CD4-positive, CD25-positive, alpha-beta regulatory T cell (primary cell): ENCODE data around the gene MBLAC1. TPM values are rescaled to one million over a fixed set of nuclear protein-coding genes. Genes with fewer than 3 reads are reported as not detected.

Source experiments
- polyA plus RNA-seq, 4 donors: library from polyadenylated mRNA; unstranded; fragments of 300-500 nt; fragmentation: Illumina TruSeq; gene quantifications; one replicate each; pipeline ENCODE4 v1.2.3, GENCODE V29; 2021
- total RNA-seq: library from RNA; stranded (reverse); gene quantifications from one replicate; pipeline ENCODE4 v1.2.3, GENCODE V29; 2022

The MBLAC1 gene
- total and polyA plus RNA-seq, 5 donors from 2014 or later, result 1.6 to 4.0 (median 2.3) TPM

Other genes starting within 250 kb of the MBLAC1 start
- gene OR2AE1, start 249.9 kb upstream of the MBLAC1 start, total RNA-seq, result 0.99 TPM
- not detected for gene OR2AE1, start 249.9 kb upstream of the MBLAC1 start, polyA plus RNA-seq
- gene TRIM4, start 207.4 kb upstream of the MBLAC1 start, total RNA-seq, result 28.6 TPM
- 10 to 100 TPM; 21.3 to 32.6 (median 27.8) TPM for gene TRIM4, start 207.4 kb upstream of the MBLAC1 start, polyA plus RNA-seq
- 0.35 TPM for gene GJC3, start 197.3 kb upstream of the MBLAC1 start, total RNA-seq
- 1 to 10 TPM in 3 of 4 donors, under 1 TPM in 1; 1.00 to 3.0 (median 1.5) TPM for gene GJC3, start 197.3 kb upstream of the MBLAC1 start, polyA plus RNA-seq
- gene AZGP1, start 150.9 kb upstream of the MBLAC1 start, total RNA-seq, result not detected
- not detected for gene AZGP1, start 150.9 kb upstream of the MBLAC1 start, polyA plus RNA-seq
- gene ZKSCAN1, start 111.4 kb upstream of the MBLAC1 start, total RNA-seq, result 57.8 TPM
- gene ZKSCAN1, start 111.4 kb upstream of the MBLAC1 start, polyA plus RNA-seq, result 10 to 100 TPM; 21.6 to 27.7 (median 26.8) TPM
- gene ZSCAN21, start 77.2 kb upstream of the MBLAC1 start, total RNA-seq, result 6.0 TPM
- gene ZSCAN21, start 77.2 kb upstream of the MBLAC1 start, polyA plus RNA-seq, result 1 to 10 TPM; 5.1 to 9.8 (median 8.6) TPM
- 29.2 TPM for gene ZNF3, start 45.2 kb upstream of the MBLAC1 start, total RNA-seq
- gene ZNF3, start 45.2 kb upstream of the MBLAC1 start, polyA plus RNA-seq, result 10 to 100 TPM; 13.4 to 27.6 (median 20.7) TPM
- gene COPS6, start 38.0 kb upstream of the MBLAC1 start, total RNA-seq, result 74.4 TPM
- gene COPS6, start 38.0 kb upstream of the MBLAC1 start, polyA plus RNA-seq, result 100 to 1,000 TPM; 123 to 180 (median 144) TPM
- gene MCM7, start 25.6 kb upstream of the MBLAC1 start, total RNA-seq, result 82.0 TPM
- gene MCM7, start 25.6 kb upstream of the MBLAC1 start, polyA plus RNA-seq, result 10 to 100 TPM; 31.2 to 45.2 (median 35.8) TPM
- gene AP4M1, start 25.3 kb upstream of the MBLAC1 start, total RNA-seq, result 5.6 TPM
- gene AP4M1, start 25.3 kb upstream of the MBLAC1 start, polyA plus RNA-seq, result 1 to 10 TPM; 2.6 to 6.4 (median 4.3) TPM
- 47.1 TPM for gene TAF6, start 7.6 kb upstream of the MBLAC1 start, total RNA-seq
- 10 to 100 TPM; 17.9 to 24.5 (median 21.9) TPM for gene TAF6, start 7.6 kb upstream of the MBLAC1 start, polyA plus RNA-seq
- 20.7 TPM for gene CNPY4, start 7.3 kb upstream of the MBLAC1 start, total RNA-seq
- 10 to 100 TPM; 14.1 to 20.6 (median 17.6) TPM for gene CNPY4, start 7.3 kb upstream of the MBLAC1 start, polyA plus RNA-seq
- gene LAMTOR4, start 22.0 kb downstream of the MBLAC1 start, total RNA-seq, result 136 TPM
- gene LAMTOR4, start 22.0 kb downstream of the MBLAC1 start, polyA plus RNA-seq, result 100 to 1,000 TPM; 450 to 474 (median 465) TPM
- 54.6 TPM for gene TRAPPC14, start 31.8 kb downstream of the MBLAC1 start, total RNA-seq
- 1 to 10 TPM; 2.3 to 4.3 (median 3.9) TPM for gene TRAPPC14, start 31.8 kb downstream of the MBLAC1 start, polyA plus RNA-seq
- gene GAL3ST4, start 41.6 kb downstream of the MBLAC1 start, total RNA-seq, result 6.1 TPM
- 1 to 10 TPM; 2.6 to 7.7 (median 5.3) TPM for gene GAL3ST4, start 41.6 kb downstream of the MBLAC1 start, polyA plus RNA-seq
- 7.0 TPM for gene GPC2, start 50.4 kb downstream of the MBLAC1 start, total RNA-seq
- gene GPC2, start 50.4 kb downstream of the MBLAC1 start, polyA plus RNA-seq, result under 1 TPM in 3 of 4 donors, not detected in 1; 0.16 to 0.27 (median 0.23) TPM
- gene STAG3, start 51.0 kb downstream of the MBLAC1 start, total RNA-seq, result 6.2 TPM
- gene STAG3, start 51.0 kb downstream of the MBLAC1 start, polyA plus RNA-seq, result 1 to 10 TPM in 1 of 4 donors, under 1 TPM in 3; 0.53 to 4.0 (median 0.77) TPM
- gene PVRIG, start 93.0 kb downstream of the MBLAC1 start, total RNA-seq, result 46.3 TPM
- 100 to 1,000 TPM in 2 of 4 donors, 10 to 100 TPM in 2; 89.0 to 126 (median 97.6) TPM for gene PVRIG, start 93.0 kb downstream of the MBLAC1 start, polyA plus RNA-seq
- gene SPDYE3, start 180.7 kb downstream of the MBLAC1 start, total RNA-seq, result not detected
- 1 to 10 TPM; 4.5 to 7.2 (median 6.1) TPM for gene SPDYE3, start 180.7 kb downstream of the MBLAC1 start, polyA plus RNA-seq
- gene PILRB, start 231.2 kb downstream of the MBLAC1 start, total RNA-seq, result 88.0 TPM
- gene PILRB, start 231.2 kb downstream of the MBLAC1 start, polyA plus RNA-seq, result 1 to 10 TPM; 2.1 to 3.6 (median 2.5) TPM
- 13.2 TPM for gene PILRA, start 246.5 kb downstream of the MBLAC1 start, total RNA-seq
- under 1 TPM in 2 of 4 donors, not detected in 2; 0.17 to 0.39 TPM for gene PILRA, start 246.5 kb downstream of the MBLAC1 start, polyA plus RNA-seq